Smooth muscle cell (in vitro differentiated cells): ENCODE measurements around the gene DMD. TPM values are rescaled to one million over a fixed set of nuclear protein-coding genes. Genes with fewer than 3 reads are reported as not detected.

Experiments used
- DNase-seq: peaks from one replicate; lab custom pipeline; 2025; ENCODE audit not compliant: unreplicated experiment; lab: John Stamatoyannopoulos, UW
- H2AFZ ChIP-seq: fragments of 200-600 bp; sonication (generic); 2 replicates; pipeline ENCODE4 v1.6.0; 2016; ENCODE audit warnings: antibody characterized with exemption, low read depth, mild to moderate bottlenecking
- H3F3A ChIP-seq: fragments of 200-600 bp; sonication (generic); 2 replicates; pipeline ENCODE4 v1.6.0; 2017; ENCODE audit warnings: antibody characterized with exemption, low read depth
- H3K27ac ChIP-seq: fragments of 200-600 bp; sonication (generic); 2 replicates; pipeline ENCODE4 v1.5.1; 2016; ENCODE audit warnings: low read depth, mild to moderate bottlenecking
- H3K27me3 ChIP-seq: fragments of 200-600 bp; sonication (generic); 2 replicates; pipeline ENCODE4 v1.6.1; 2016; ENCODE audit warnings: low read depth, mild to moderate bottlenecking
- H3K36me3 ChIP-seq: fragments of 200-600 bp; sonication (generic); 2 replicates; pipeline ENCODE4 v1.5.1; 2016; ENCODE audit warnings: low read depth
- H3K4me1 ChIP-seq: fragments of 200-600 bp; sonication (generic); 2 replicates; pipeline ENCODE4 v1.5.1; 2016; ENCODE audit warnings: low read depth
- H3K4me2 ChIP-seq: fragments of 200-600 bp; sonication (generic); 2 replicates; pipeline ENCODE4 v1.6.0; 2016; ENCODE audit warnings: mild to moderate bottlenecking
- H3K4me3 ChIP-seq: fragments of 200-600 bp; sonication (generic); 2 replicates; pipeline ENCODE4 v1.5.1; 2016; ENCODE audit warnings: mild to moderate bottlenecking
- H3K79me2 ChIP-seq: fragments of 200-600 bp; sonication (generic); 2 replicates; pipeline ENCODE4 v1.6.0; 2016; ENCODE audit warnings: low read depth, mild to moderate bottlenecking
- H3K9ac ChIP-seq: fragments of 200-600 bp; sonication (generic); 2 replicates; pipeline ENCODE4 v1.6.0; 2016; ENCODE audit warnings: low read depth
- H3K9me3 ChIP-seq: fragments of 200-600 bp; sonication (generic); replicated peaks from 2 replicates; pipeline ENCODE4 v1.5.1; 2016; ENCODE audit warnings: low read depth
- H4K20me1 ChIP-seq: fragments of 200-600 bp; sonication (generic); 2 replicates; pipeline ENCODE4 v1.6.0; 2016; ENCODE audit warnings: low read depth
- WGBS: methylation state at CpG from one replicate; pipeline ENCODE4 v1.1.7; 2016; ENCODE audit warnings: low lambda C conversion rate; 5-methylcytosine and 5-hydroxymethylcytosine counted together
- polyA plus RNA-seq: library from polyadenylated mRNA; unstranded; fragments of >200 nt; fragmentation: Nextera tagmentation; extraction: Ambion mirVana; gene quantifications from 2 replicates; pipeline ENCODE4 v1.2.1, GENCODE V29; 2016
- total RNA-seq: library from RNA; depleted of rRNA; stranded (reverse); fragments of >200 nt; gene quantifications from 2 replicates; pipeline ENCODE4 v1.2.3, GENCODE V29; 2014
- TF ChIP-seq, protein P1 (sequence below): fragments of 200-600 bp; sonication (generic); IDR thresholded peaks from 2 replicates; pipeline ENCODE4 v1.5.1; 2017; ENCODE audit warnings: borderline replicate concordance, mild to moderate bottlenecking, antibody characterized with exemption; ENCODE audit not compliant: insufficient read depth, poor library complexity, severe bottlenecking

DMD gene
- total and polyA plus RNA-seq, 2 experiments from 2014 or later: 12.3 to 12.6 TPM

- WGBS: 60% methylated on average over 3 of the region's 3 CpGs
- Histone ChIP-seq H3K36me3 (no peaks in the 10 kb centered on the region), H4K20me1 (no peaks in the 10 kb centered on the region), H3F3A (no peaks in the 10 kb centered on the region), H3K4me1 (no peaks in the 10 kb centered on the region), H3K4me3 (no peak overlapping the region), H3K4me2 (no peak overlapping the region), H3K9me3 (no peaks in the 10 kb centered on the region), H2AFZ (no peak overlapping the region), H3K79me2 (no peaks in the 10 kb centered on the region), H3K27ac (no peak overlapping the region), H3K27me3 (no peaks in the 10 kb centered on the region), H3K9ac (no peak overlapping the region)
- no peak for DNase-seq
- TF ChIP-seq, protein P1, sequence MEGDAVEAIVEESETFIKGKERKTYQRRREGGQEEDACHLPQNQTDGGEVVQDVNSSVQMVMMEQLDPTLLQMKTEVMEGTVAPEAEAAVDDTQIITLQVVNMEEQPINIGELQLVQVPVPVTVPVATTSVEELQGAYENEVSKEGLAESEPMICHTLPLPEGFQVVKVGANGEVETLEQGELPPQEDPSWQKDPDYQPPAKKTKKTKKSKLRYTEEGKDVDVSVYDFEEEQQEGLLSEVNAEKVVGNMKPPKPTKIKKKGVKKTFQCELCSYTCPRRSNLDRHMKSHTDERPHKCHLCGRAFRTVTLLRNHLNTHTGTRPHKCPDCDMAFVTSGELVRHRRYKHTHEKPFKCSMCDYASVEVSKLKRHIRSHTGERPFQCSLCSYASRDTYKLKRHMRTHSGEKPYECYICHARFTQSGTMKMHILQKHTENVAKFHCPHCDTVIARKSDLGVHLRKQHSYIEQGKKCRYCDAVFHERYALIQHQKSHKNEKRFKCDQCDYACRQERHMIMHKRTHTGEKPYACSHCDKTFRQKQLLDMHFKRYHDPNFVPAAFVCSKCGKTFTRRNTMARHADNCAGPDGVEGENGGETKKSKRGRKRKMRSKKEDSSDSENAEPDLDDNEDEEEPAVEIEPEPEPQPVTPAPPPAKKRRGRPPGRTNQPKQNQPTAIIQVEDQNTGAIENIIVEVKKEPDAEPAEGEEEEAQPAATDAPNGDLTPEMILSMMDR: no peak
Measured at GRCh38 chrX:32026772-32027171, 1184.6 kb downstream of the DMD start.

DNA sequence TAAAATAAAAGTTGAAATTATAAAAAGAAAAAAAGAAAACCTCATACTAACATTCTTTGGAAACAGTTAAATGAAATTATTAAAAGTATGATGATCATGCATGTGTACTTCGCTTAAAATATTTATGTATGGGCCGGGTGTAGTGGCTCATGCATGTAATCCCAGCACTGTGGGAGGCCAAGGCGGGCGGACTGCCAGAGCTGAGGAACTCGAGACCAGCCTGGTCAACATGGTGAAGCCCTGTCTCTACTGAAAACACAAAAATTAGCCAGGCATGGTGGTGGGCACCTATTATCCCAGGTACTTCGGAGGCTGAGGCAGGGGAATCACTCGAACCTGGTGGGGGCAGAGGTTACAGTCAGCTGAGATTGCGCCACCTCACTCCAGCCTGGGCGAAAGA lies 1187.3 kb downstream of the DMD start:
- H3K4me2 ChIP-seq: no peak overlapping the region
- no peak overlapping the region for H2AFZ ChIP-seq
- 88% methylated on average over 9 of the region's 9 CpGs for WGBS
- H3K27me3 ChIP-seq: no peaks in the 10 kb centered on the region
- H3K79me2 ChIP-seq: no peaks in the 10 kb centered on the region
- no peaks in the 10 kb centered on the region for H3K36me3 ChIP-seq
- no peak overlapping the region for H3K9ac ChIP-seq
- H3F3A ChIP-seq: no peaks in the 10 kb centered on the region
- H3K4me1 ChIP-seq: no peaks in the 10 kb centered on the region
- no peak overlapping the region for H3K27ac ChIP-seq
- no peak for DNase-seq
- no peaks in the 10 kb centered on the region for H4K20me1 ChIP-seq
- TF ChIP-seq, protein P1: no peak
- H3K4me3 ChIP-seq: no peak overlapping the region
- H3K9me3 ChIP-seq: no peaks in the 10 kb centered on the region

DNA sequence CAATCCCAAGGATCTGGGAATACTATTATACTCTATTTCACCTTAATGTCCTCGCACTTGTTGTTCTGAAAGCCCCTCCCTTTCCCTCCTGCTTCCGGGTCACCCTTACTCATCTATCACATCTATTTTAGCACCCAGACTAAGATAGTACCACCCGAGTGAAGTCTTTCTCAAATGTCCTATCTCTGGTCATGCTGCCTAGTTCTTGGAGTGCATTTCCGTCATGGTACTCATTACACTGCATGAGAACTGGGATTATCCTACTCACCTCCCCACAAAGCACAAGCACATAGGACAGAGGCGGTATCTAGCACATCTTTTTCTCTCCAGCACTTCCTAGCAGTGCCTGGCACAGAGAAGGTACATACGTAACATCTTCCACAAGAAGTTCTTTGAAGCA lies 1195.2 kb downstream of the DMD start:
- no peak overlapping the region for H3K9ac ChIP-seq
- WGBS: 84% methylated on average over 6 of the region's 6 CpGs
- DNase-seq: no peak
- no peak overlapping the region for H3K4me2 ChIP-seq
- H3K36me3 ChIP-seq: no peaks in the 10 kb centered on the region
- H3K4me3 ChIP-seq: no peak overlapping the region
- H3K79me2 ChIP-seq: no peaks in the 10 kb centered on the region
- H2AFZ ChIP-seq: no peak overlapping the region
- TF ChIP-seq, protein P1: no peak
- no peaks in the 10 kb centered on the region for H4K20me1 ChIP-seq
- no peak overlapping the region for H3K27ac ChIP-seq
- H3K9me3 ChIP-seq: no peaks in the 10 kb centered on the region
- H3K4me1 ChIP-seq: no peaks in the 10 kb centered on the region
- no peaks in the 10 kb centered on the region for H3K27me3 ChIP-seq
- no peaks in the 10 kb centered on the region for H3F3A ChIP-seq

DNA sequence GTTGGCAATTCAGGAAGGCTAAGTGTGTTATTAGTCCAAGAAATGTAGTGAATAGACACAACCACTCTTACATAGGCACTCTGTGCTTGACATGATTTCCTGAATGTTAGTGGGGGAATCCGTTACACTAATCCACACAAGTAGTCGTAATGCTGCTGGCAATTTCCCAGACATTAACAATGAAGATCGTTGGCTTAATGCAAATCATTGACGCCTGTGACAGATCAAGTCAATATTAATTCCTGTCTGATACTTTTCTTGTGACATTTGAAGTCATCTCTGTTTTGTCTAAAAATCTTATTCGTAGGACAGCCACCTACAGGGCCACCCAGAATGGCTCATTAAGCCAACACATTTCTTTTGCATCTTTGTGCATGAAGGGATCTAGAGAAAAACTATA lies 1200.4 kb downstream of the DMD start:
- Histone ChIP-seq H3F3A (no peaks in the 10 kb centered on the region), H3K27me3 (no peaks in the 10 kb centered on the region), H3K79me2 (no peaks in the 10 kb centered on the region), H3K9ac (no peak overlapping the region), H3K27ac (no peak overlapping the region), H3K4me3 (no peak overlapping the region), H2AFZ (no peak overlapping the region), H4K20me1 (no peaks in the 10 kb centered on the region), H3K36me3 (no peaks in the 10 kb centered on the region), H3K4me1 (no peaks in the 10 kb centered on the region), H3K9me3 (no peaks in the 10 kb centered on the region), H3K4me2 (no peak overlapping the region)
- WGBS: 82% methylated on average over 5 of the region's 5 CpGs
- DNase-seq: no peak
- TF ChIP-seq, protein P1: no peak
